Measurements from ENCODE around the gene HLTF. TPM values are rescaled to one million over a fixed set of nuclear protein-coding genes. Genes with fewer than 3 reads are reported as not detected.

The HLTF gene
- total and polyA plus RNA-seq, 2 of the 4 experiments (the other 2 are of a cell fraction): 12.6 to 39.1 TPM

GRCh38 chr3:149020839-149021252 lies 65.5 kb downstream of the HLTF start:
- Histone ChIP-seq H3K27ac (ENCODE audit: insufficient read depth, low read length) (no peak overlapping the region), H2BK15ac (ENCODE audit: low read depth, low read length) (no peak overlapping the region), H2BK120ac (ENCODE audit: low read depth, low read length) (no peak overlapping the region), H3K4me1 (ENCODE audit: control insufficient read depth, insufficient read depth, low read length) (peaks cover 30% of the 10 kb centered on the region), H4K91ac (ENCODE audit: insufficient read depth, low read depth, low read length) (no peak overlapping the region), H3K4me2 (ENCODE audit: low read depth, low read length) (no peak overlapping the region), H3K18ac (ENCODE audit: low read depth, low read length) (no peak overlapping the region), H4K20me1 (ENCODE audit: insufficient read depth, low read length) (peaks cover 6% of the 10 kb centered on the region; the same call in 1 of the 2 replicates), H3K79me1 (ENCODE audit: low read depth in 1 of 2, low read length in 2 of 2) (peaks cover 12 to 56% of the 10 kb centered on the region in 2 experiments; a peak in 3 of 4 replicates), H2AK5ac (ENCODE audit: low read depth, low read length) (no peak overlapping the region; the same call in 1 of the 2 replicates), H4K8ac (ENCODE audit: low read depth in 2 of 2, low read length in 2 of 2) (no peak overlapping the region), H3K9me3 (ENCODE audit: control insufficient read depth, insufficient read depth, low read length) (peaks cover 3% of the 10 kb centered on the region; the same call in 1 of the 2 replicates), H4K5ac (ENCODE audit: low read depth, low read length) (no peak overlapping the region), H3K56ac (ENCODE audit: extremely low read depth, insufficient read depth, low read length) (no peak overlapping the region), H3K36me3 (ENCODE audit: control insufficient read depth, insufficient read depth, low read length) (peaks cover 22% of the 10 kb centered on the region), H3K14ac (replicated peaks; ENCODE audit: low read depth, low read length) (no peak overlapping the region), H3K4ac (ENCODE audit: low read depth, low read length) (no peak overlapping the region), H2AFZ (replicated peaks; ENCODE audit: low read length, poor library complexity) (no peak overlapping the region), H3K27me3 (ENCODE audit: control insufficient read depth, insufficient read depth, low read length) (no peaks in the 10 kb centered on the region), H3K9me1 (ENCODE audit: insufficient read depth, low read length) (peaks cover 31% of the 10 kb centered on the region), H2AK9ac (replicated peaks; ENCODE audit: low read depth, low read length, poor library complexity) (no peak overlapping the region), H3K9ac (ENCODE audit: low read depth, low read length) (no peak overlapping the region), H2BK20ac (ENCODE audit: low read depth, low read length) (no peak overlapping the region), H2BK5ac (ENCODE audit: low read depth, low read length, poor library complexity, severe bottlenecking) (no peak overlapping the region), H3K23ac (ENCODE audit: low read depth, low read length) (no peak overlapping the region), H3K4me3 (ENCODE audit: insufficient read depth, low read depth, low read length) (no peak overlapping the region)
- ChIA-PET CTCF (interaction anchor here (0.6 kb wide), 1 partner anchor 184 kb away, joined by 7 read pairs; no protein-coding TSS in a partner anchor), POLR2A (ENCODE audit: unreplicated experiment) (no interaction called here)
- no peak for ATAC-seq (ENCODE audit: low read depth)
- no CpG with 5 or more reads among the region's 4 CpGs for WGBS, 2 experiments (ENCODE audit: extremely low coverage in 2 of 2, insufficient read length in 1 of 2)
- intact Hi-C loops (cut with micrococcal nuclease) (no loop called here), in situ Hi-C loops (cut with MboI; ENCODE audit: low sequenced_read_pairs) (no loop called here), dilution Hi-C loops (cut with HindIII; ENCODE audit: low sequenced_read_pairs, unreplicated experiment) (no loop called here)
- DNase-seq: peak; percentile 42
- BruUV-seq (replicated peaks): no TSS peak
- TF ChIP-seq MAFK (IDR thresholded peaks at IDR 0.05; ENCODE audit: low read depth, low read length) (no peak), NFE2L2 (IDR thresholded peaks at IDR 0.05; ENCODE audit: low read depth, low read length) (no peak), RFX5 (IDR thresholded peaks at IDR 0.05; ENCODE audit: low read depth, low read length) (no peak), USF2 (IDR thresholded peaks at IDR 0.05; ENCODE audit: low read depth, low read length) (no peak), RAD21 (IDR thresholded peaks at IDR 0.05; ENCODE audit: low read length) (no peak), POLR2A (IDR thresholded peaks at IDR 0.05; ENCODE audit: low read depth, low read length) (no peak), SMC3 (IDR thresholded peaks at IDR 0.05; ENCODE audit: low read depth, low read length) (no peak), MXI1 (IDR thresholded peaks at IDR 0.05; ENCODE audit: borderline replicate concordance, low read depth, low read length) (no peak), CHD1 (IDR thresholded peaks at IDR 0.05; ENCODE audit: low read depth, low read length) (no peak), CTCF (conservative IDR thresholded peaks at IDR 0.05; ENCODE audit: low read depth, low read length) (no peak), BHLHE40 (IDR thresholded peaks at IDR 0.05; ENCODE audit: low read depth, low read length) (no peak), ELK1 (IDR thresholded peaks at IDR 0.05; ENCODE audit: borderline replicate concordance, low read depth, low read length) (no peak), RCOR1 (IDR thresholded peaks at IDR 0.05; ENCODE audit: insufficient replicate concordance, low read length) (no peak)

Data from IMR-90 (cell line).